ENCODE data around the gene UGCG.
A peak's percentile ranks its signal among the peaks of the same experiment; 100 is the strongest.
"Not testable (repeated sequence)": the region's sequence is repeated elsewhere in the genome, so short reads cannot be mapped to it uniquely, and the experiment has no call there.

UGCG gene

DNA sequence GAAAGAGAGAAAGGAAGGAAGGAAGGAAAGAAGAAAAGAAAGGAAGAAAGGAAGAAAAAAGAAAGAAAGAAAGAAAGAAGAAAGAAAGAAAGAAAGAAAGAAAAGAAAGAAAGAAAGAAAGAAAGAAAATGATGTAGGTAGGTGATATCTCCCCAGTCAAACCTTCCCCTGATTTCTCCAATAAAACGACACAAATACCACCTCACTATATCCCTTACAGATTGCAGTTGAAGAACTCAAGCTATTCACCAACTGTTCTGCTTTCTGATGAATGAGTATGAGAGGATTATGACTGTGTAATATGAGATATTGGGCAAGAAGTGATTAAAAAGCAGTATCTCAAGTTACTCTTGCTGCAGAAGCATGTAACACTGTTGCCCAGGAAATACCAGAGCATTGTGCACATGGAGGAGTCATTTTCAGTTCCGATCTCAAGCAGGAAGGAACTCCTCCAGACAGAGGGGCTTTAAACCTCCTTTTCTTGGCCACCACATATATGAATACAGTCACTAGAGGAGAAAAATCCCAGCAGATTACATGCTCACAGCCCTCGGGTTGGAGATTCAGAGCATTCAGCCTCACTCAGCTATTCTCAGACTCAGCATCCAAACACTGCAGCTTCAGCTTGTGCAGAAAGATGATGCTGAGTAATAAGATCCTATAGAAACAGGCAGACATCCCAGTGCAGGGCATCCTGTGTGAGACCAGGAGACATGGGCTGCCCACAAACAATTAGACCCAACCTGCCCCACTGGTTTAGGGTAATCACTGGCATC is 61.4 kb downstream of the UGCG start:
- peak; percentile 97 for DNase-seq

DNA sequence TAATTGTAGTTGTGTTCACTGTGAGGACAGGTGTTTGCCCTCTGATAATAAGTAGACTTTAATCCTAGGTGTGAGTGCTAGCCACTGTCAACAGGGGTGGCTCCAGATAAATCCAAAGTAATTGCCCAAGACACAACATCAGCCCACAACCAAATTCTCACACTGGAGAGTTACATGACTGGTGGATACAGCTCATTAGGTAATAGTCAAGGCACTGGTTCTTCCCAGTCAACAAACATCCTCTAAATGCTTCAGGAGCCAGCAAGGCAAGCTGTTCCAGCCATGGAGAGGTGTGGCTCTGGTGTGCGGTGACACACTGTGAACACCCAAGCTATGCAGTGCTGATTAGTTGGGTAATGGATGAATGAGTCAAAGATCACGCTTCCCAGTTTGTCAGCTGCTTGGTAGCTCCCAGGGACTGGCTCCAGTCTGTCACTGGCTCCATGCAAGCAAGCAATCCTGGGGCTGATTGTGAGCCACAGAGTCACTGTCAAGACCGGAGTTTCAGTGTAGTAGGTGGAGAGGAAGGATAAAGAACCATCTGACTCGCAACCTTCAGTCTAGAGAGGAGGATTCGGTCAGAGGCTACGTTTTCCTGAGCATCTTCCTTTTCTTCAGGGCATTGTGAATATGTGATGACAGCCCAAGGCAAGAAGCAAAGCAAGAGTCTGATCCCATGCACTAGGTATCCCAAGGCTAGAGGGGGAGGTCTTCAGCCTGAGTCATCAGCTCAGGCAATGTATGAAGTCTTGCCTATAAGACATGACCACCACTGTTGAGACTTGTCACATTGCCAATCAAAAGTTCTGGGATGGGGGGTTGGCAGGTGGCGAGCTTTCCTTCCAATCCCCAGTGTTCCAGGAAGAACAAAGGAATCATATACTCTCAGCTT is 63.1 kb downstream of the UGCG start:
- no peak for DNase-seq

DNA sequence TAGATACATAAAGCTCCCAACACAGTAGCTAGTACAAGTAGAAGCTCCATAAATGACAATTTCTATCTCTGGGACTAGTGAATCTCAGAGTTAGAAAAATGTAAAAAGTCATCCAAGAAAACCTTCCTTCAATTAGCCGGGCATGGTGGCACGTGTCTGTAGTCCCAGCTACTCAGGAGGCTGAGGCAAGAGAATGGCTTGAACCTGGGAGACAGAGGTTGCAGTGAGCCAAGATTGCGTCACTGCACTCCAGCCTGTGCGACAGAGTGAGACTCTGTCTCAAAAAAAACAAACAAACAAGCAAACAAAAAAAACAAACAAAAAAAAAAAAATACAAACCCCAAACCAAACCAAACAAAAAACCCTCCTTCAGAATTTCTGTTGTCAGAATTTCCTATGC is 63.9 kb downstream of the UGCG start:
- DNase-seq = not testable (repeated sequence)

DNA sequence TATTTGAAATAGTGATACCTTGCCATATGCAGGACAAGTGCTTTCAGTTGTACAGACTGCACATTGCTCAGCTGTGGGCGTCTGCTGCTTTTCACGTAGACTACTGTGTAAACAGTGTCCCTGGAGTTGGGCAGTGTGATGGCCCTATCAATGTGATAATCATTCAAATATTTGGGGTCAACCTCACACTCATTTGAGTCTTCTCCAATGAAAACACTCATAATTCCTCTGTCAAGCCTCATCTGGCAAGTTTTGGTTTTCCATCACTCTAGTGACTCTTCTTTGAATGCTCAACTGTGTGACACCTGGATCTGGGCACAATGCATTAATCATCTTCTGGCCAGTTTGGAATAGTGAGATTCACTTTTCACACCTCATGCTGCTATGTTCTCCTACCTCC is 64.4 kb downstream of the UGCG start:
- DNase-seq = no peak

DNA sequence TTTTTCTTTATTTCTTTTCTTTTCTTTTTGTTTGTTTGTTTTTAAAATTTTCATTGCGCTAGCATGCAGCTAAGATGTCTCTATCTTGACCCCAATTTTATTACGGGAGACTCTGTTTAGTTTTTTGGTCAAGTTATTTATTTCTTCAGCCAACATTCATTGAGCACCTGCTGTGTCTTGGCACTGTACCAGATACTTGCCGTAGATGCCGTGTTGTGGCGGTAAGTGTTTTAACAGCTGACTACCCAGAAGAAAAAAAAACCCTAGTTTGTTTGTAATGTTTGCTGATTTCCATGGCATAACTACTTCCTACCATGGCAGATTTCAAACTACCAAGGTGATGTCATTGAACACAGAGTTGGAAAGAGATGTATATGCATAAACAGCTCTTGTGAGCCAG is 65.0 kb downstream of the UGCG start:
- DNase-seq = peak; percentile 18

DNA sequence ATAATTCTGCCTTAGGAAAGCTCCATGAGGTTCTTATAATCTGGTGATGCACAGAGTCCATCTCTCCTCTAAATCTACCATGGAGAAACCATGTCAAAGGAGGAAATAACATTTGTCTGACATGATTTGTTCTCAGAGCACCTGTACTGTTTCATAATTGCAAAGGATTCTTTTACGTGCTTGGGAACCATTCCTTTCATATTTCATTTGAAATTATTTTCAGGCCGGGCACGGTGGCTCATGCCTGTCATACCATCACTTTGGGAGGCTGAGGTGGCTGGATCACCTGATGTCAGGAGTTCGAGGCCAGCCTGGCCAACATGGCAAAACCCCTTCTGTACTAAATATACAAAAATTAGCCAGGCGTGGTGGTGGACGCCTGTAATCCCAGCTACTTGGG is 65.4 kb downstream of the UGCG start:
- no peak for DNase-seq

DNA sequence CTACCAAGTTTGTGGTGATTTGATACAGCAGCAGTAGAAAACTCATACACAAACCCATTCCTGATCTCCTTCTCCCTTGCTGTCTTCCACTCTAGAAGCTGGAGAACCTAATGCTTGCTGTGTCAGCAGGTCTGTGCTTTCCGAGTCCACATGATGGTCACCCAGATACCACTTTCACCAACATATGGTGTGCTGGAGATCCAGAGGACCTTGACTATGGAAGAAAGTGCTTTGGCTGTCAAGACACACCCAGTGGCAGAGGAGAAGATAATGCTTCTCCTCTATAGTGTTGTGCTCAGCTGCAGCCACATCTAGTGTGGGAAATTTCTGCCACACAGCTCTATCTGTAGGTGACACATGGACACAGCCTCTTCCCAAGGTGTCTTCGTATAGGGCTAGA is 67.4 kb downstream of the UGCG start:
- no peak for DNase-seq

DNA sequence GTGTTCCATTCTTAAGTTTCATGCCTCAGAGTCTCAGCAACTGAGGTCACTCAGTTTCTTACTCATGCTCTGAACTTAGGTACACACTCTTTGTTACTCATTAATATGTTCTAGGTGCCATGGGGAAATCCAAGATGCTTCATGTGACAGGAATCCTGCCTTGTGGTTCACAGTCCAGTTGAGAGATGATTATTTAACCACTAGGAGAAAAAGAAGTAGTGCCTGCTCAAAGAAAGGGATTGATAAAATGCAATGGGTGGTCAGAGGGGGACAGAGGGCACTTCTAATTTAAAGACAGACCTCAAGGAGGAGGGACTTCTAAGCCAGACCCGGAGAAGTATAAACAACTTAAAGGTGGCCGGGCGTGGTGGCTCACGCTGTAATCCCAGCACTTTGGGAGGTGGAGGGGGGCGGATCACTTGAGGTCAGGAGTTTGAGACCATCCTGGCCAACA is 69.0 kb downstream of the UGCG start:
- DNase-seq = no peak

DNA sequence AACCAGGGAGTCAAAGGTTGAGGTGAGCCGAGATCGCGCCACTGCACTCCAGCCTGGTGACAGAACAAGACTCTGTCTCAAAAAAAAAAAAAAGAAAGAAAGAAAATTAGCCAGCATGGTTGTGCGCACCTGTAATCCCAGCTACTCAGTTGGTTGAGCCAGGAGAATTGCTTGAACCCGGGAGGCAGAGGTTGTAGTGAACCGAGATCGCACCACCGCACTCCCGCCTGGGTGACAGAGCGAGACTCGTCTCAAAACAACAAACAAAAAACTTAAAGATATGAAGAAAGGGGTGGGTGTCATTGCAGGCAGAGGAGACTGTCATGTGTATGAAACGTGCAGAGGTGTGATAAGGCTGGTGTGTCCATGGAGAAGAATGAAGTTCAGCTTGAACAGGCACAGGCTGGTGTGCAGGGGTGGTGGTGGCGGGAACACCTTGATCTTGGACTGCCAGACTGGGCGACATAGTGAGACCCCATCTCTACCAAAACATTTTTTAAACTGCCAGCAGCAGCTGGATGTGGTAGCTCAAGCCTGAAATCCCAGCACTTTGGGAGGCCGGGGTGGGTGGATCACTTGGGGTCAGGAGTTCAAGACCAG is 69.6 kb downstream of the UGCG start:
- DNase-seq = no peak

DNA sequence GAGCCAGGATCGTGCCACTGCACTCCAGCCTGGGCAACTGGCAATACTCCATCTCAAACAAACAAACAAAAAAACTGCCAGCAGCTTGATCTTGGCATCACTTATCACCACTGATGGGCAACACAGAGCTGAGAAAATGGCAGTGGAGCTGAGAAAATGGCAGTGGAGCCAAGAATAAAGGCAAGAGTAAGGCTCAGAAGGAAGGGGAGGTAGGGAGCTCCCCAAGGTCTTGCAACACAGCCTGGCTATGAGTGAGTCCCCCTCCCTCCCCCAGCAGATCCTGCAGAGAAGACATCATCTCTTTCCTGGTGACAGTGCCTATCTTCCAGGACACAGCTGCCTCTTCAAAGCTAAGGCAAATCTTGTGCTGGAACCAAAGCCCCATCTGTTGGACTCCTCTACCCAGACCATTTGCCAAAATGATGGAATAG is 70.3 kb downstream of the UGCG start:
- DNase-seq = no peak

DNA sequence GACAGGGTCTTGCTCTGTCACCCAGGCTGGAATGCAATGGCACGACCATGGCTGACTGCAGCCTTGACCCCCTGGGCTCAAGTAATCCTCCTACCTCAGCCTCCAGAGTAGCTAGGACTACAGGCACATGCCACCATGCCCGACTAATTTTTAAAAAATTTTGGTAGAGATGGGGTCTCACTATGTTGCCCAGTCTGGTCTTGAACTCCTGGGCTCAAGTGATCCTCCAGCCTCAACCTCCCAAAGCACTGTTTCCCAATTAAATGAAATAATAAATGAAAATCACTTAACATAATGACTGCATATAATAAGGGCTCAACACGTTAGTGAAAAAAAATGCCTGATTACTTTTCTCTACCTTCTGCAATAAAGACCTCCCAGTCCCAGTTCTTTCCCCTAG is 71.0 kb downstream of the UGCG start:
- DNase-seq = no peak

DNA sequence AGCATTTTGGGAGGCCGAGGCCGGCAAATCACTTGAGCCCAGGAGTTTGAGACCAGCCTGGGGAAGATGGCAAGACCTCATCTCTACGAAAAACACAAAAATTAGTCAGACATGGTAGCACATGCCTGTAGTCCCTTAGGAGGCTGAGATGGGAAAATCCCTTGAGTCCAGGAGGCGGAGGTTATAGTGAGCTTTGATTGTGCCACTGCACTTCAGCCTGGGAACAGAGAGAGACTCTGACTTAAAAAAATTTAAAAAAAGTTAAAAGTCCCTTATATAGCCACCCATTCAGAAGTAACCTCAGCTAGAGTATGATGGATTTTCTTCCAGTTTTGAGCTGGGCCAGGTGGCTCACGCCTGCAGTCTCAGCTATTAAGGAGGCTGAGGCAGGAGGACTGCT is 72.4 kb downstream of the UGCG start:
- DNase-seq = no peak

DNA sequence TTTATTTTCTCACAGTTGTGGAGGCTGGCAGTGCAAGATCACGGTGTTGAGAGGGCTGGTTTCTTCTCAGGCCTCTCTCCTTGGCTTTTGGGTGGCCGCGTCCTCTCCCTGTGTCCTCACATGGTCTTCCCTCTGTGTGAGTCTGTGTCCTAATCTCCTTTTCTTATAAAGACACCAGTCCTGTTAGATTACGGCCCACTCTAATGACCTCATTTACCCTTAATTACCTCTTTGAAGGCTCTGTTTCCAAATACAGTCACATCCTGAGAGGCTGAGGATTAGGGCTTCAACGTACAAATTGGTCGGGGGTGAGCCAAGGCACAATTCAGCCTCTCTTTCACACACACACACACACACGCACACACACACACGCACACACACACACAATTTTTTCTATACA is 73.0 kb downstream of the UGCG start:
- peak; percentile 5 for DNase-seq

DNA sequence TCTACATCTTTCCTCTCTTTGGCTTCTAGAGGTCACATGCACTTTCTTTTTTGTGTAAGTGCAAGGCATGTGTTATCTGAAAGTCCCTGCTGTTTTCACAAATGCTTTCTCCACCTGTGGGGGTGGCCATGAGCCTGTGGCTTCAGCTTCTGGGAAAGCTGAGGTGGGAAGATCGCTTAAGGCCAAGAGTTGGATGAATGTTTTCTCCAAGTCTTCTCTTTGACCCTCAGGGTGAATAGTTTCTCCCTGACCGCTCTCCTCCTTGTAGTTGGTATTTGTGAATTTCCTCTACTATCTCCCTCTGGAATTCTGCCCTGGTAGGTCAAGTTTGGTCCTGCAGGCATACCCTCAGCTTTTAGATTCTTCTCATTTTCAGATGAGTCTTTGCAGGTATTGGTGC is 74.2 kb downstream of the UGCG start:
- DNase-seq = no peak

DNA sequence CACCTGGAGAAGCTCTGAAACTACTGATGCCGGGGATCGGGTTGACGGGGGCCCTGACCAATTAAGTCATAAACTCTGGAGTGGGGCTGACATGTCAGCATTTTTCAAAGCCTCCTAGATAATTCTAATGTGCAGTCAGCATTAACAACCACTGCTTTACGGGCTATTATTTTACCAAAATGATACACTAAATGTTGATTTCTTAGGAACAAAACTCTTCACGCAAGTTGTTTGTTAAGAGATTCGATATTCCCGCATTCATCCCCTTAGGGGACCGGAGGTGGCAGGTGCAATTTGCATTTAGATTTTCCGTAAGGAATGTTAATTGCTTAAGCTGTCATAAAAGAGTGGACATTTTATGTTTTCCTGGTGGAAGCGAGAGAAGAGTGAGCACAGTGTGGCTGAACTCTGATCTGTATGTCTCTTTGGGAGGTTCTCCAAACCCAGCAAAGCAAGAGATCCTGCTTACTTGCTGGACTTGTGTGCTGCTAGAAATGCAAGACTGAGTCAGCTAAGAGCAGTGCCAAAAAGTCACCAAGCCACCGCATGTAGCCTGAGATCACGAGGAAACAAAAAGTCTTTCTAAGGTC is 77.6 kb downstream of the UGCG start:
- DNase-seq = peak; percentile 27

DNA sequence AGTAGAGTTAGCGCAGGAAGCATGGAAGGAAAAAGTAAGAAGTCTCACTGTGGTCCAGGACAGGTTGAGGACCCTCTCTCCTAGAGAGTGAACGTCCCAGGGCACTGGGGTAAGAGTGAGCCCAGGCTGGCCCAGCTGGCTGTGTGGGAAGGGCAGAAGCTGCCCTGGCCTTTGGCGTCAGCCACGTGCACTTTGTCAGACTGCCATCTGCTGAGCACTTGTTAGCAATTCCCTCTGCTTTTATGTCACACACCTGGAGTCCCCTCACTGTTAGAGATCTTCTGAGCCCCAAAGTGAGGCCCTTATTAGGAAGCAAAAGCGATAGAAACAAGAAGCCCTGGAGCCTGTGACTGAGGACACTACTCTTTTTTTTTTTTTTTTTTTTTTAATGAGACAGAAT is 79.1 kb downstream of the UGCG start:
- DNase-seq = peak; percentile 66

DNA sequence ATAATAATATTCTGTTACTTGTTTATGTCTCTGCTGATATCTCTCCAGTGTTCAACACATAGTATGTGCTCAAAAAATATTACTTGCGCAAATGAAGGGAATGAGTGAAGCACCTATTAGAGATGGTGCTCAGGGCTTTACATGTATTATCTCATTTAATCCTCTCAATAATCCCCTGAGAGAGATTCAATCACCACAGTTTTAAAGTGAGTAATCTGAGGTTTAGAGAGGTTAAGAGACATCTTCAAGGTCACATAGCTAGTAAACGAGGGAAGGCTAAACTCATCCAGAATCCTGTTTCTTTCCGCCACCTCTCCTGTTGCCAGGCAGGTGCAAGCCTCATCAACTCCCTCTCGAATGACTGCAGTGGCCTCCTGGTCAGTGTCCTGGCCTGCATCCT is 82.0 kb downstream of the UGCG start:
- DNase-seq = peak; percentile 66

DNA sequence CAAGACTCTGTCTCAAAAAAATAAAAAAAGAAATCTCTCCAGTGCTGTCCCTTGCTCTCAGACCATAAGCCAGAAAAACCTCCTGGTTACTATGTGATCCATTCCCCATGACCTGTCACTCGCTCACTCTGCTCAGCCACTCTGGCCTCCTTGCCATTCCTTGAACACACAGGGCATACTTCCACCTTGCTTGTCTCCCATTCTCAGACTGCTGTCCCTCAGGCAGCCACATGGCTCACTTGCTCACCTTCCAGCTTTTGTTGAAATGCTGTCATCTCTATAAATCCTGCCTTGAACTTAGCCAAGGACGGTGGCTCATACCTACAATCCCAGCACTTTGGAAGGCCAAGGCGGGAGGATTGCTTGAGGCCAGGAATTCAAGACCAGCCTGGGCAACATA is 82.9 kb downstream of the UGCG start:
- no peak for DNase-seq

DNA sequence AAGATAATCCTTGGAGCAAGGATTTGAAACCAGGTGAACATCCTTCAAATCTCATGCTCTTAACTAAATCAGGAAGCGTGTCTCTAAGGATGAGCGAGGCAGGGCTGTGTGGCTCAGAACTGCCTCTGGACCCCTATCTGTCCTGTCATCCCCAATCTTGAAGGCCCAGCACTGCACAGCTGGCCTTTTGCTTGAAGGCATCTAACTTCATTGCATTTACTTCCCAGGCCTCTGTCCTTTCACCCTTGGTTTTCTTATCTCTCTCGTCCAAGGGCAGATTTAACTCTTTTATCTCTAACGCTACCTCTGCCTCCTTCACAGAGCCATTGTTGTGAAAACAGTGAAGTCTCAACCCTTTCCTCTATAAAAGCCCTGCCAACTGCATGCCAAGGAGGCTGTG is 83.8 kb downstream of the UGCG start:
- no peak for DNase-seq

DNA sequence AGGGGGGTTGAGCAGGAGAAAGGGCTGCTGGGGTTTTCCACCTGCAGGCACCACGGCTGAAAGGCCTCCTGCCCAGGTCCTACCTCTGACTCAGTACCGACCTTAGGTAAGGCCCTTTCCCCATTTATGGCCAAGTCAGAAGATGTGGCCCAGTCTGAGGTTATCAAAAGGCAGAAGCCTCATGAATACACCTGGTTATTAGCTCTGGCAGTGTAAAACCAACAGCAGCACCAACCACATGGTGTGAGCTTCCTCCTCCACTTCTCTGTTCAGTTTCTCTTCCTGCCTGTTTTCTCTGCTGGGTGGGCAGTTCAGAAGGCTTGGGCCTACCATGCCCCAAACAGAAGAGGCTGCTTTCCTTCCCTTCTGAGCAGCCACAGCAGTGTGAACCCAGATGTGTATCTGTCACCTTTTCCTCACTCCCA is 86.9 kb downstream of the UGCG start:
- DNase-seq = no peak

DNA sequence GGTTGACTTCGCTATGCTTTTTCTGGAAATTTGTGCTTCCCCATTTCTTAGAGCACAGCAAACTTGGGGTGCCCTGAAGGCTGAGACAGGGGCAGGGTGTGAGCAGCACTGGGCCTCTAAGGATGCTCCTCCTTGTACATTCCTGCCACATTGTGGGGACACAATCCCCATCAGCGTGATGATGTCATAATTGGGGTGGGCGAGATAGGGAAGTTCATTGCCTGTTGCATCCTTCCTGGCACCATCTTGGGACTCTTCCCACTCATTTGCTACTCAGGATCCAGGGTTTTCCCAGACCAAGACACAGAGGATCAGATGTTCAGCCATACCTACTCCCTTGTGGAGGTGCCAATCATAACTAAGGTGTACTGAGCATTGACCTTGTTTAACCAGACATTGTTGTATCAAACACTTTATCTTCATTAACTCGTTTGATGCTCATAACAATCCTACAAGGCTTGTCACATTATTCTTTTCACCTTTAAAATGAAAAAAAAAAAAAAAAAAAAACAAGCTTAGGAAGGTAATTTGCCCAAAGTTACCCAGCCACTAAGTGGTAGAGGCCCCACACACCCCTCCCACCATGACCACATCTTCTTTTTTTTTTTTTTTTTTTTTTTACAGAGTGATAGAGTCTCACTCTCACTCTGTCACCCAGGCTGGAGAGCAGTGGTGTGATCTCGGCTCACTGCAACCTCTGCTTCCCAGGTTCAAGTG is 87.6 kb downstream of the UGCG start:
- DNase-seq = no peak
